Stomach (tissue), 9 donors: ENCODE measurements around the gene NEAT1. TPM values are rescaled to one million over a fixed set of nuclear protein-coding genes. Genes with fewer than 3 reads are reported as not detected.

Source experiments
- DNase-seq, 2 donors: peaks; one replicate each; pipeline versions ENCODE4 v3.0.0 to v3.0.0-alpha.2; 2013 to 2019
- H3K27ac ChIP-seq, 5 donors: fragments of 200-600 bp in 4 of 5; sonication (generic) in 4 of 5; one replicate each; pipeline ENCODE4 v1.5.1; 2013 to 2019; ENCODE audit warnings: mild to moderate bottlenecking in 1 of 5, moderate library complexity in 1 of 5
- H3K27me3 ChIP-seq, 3 donors: fragments of 200-600 bp; sonication (generic); one replicate each; pipeline ENCODE4 v1.5.1; 2017 to 2019; ENCODE audit warnings: mixed run types in 1 of 3
- H3K36me3 ChIP-seq, 4 donors: fragments of 200-600 bp; sonication (generic); 1 replicate in 3 of 4; 2 replicates in 1 of 4; pipeline ENCODE4 v1.5.1; 2016 to 2019
- H3K4me1 ChIP-seq, 4 donors: fragments of 200-600 bp; sonication (generic); one replicate each; pipeline ENCODE4 v1.5.1; 2016 to 2019
- H3K4me3 ChIP-seq, 4 donors: fragments of 200-600 bp; sonication (generic) in 3 of 4; one replicate each; pipeline ENCODE4 v1.5.1; 2016 to 2019; ENCODE audit warnings: mild to moderate bottlenecking in 1 of 4
- H3K9me3 ChIP-seq, 4 donors: fragments of 200-600 bp; sonication (generic); one replicate each; pipeline ENCODE4 v1.5.1; 2016 to 2019
- EP300 ChIP-seq: sonication (generic); formaldehyde crosslinking; IDR thresholded peaks from one replicate; pipeline ENCODE4 v1.6.1; 2017; ENCODE audit warnings: antibody characterized with exemption
- POLR2A ChIP-seq, 4 donors: fragments of 450-650 bp; IDR thresholded peaks; one replicate each; pipeline ENCODE4 v1.6.1; 2016; ENCODE audit warnings: antibody characterized with exemption in 4 of 4, control low read depth in 2 of 4, mild to moderate bottlenecking in 1 of 4, moderate library complexity in 1 of 4
- POLR2AphosphoS5 ChIP-seq, 3 donors: sonication (generic); formaldehyde crosslinking; IDR thresholded peaks; one replicate each; pipeline ENCODE4 v1.6.1; 2016; ENCODE audit warnings: antibody characterized with exemption in 3 of 3
- WGBS, 5 donors: extraction: QIAGEN DNeasy Blood & Tissue Kit in 3 of 5; methylation state at CpG; one replicate each; pipeline versions ENCODE4 v1.1.5 to v1.1.7; 2013 to 2018; 5-methylcytosine and 5-hydroxymethylcytosine counted together
- intact Hi-C: fragments of 100-400 bp; cut with DNase I; formaldehyde crosslinking; loops from one replicate; pipeline ENCODE4 v1.15.1; 2023; ENCODE audit warnings: low total_unique reads
- polyA plus RNA-seq, 3 donors: library from polyadenylated mRNA; stranded (reverse); fragments of 200-250 nt; gene quantifications; one replicate each; pipeline ENCODE4 v1.2.3, GENCODE V29; 2013
- total RNA-seq, 5 donors: library from RNA; depleted of rRNA; stranded (reverse); fragments of >200 nt; gene quantifications; one replicate each; pipeline versions ENCODE4 v1.1.0 to v1.2.3, GENCODE V29; 2014 to 2016
- TF ChIP-seq, protein P1 (sequence below), 7 experiments: fragments of 450-650 bp in 4 of 7; fragments of 200-600 bp in 3 of 7; sonication (generic) in 3 of 7; IDR thresholded peaks; one replicate each; pipeline ENCODE4 v1.5.1; 2016 to 2019; ENCODE audit warnings: antibody characterized with exemption in 7 of 7, control low read depth in 2 of 7, mild to moderate bottlenecking in 1 of 7
- donor health status: healthy with polysubstance abuse.
- donor health status: Bipolar disorder and iron deficiency.
- donor health status: healthy.

The NEAT1 gene
- total and polyA plus RNA-seq, 8 donors = 131 to 2,124 (median 707) TPM

DNA sequence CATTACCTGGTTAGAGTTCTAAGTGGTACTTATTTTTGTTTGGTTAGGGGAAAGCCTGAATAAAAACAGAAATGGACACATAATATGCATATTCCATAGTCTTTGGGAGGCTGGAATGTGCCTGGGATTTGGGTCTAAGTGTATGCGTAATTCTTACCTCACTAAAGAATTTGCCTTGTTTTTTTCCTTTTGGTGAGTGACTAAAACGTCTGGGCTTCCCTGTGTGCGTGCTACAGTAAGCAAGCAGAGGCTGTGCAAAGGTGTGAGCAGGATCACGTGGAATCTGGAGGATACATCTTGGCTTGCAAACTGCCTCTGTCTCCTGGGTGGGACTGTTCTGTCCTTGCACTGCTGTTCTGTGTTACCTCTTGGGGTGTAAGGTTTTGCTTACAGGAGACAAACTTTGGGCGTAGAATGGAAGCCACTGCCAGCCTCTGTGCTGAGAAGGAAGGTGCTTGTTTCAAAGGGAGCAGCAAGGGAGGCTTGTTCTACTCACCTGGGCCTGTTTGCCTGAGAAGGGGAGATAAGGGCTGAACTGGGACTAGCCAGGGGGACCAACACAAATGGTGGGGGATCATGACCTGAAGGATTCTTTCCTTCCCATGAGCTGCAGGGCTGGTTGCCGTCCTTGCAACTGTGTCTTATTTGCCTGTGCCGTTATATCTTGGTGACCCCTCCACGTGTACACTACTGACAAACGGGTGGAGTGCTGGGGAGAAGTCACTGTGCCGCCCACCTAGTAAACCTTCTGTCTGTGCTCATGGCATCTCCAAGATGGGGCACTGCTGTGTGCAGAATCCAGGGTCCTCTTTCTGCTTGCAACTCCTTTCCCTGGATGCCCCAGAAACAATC lies 4.5 kb downstream of the NEAT1 start:
- peak; percentile 75 to 80 for DNase-seq
- TF ChIP-seq EP300 (no peak), POLR2A (IDR thresholded peaks at IDR 0.05) (peak in 2 of 4 donors; percentile 65 to 78), POLR2AphosphoS5 (IDR thresholded peaks at IDR 0.05) (peak; percentile 12 to 98 (median 85))
- TF ChIP-seq, protein P1, sequence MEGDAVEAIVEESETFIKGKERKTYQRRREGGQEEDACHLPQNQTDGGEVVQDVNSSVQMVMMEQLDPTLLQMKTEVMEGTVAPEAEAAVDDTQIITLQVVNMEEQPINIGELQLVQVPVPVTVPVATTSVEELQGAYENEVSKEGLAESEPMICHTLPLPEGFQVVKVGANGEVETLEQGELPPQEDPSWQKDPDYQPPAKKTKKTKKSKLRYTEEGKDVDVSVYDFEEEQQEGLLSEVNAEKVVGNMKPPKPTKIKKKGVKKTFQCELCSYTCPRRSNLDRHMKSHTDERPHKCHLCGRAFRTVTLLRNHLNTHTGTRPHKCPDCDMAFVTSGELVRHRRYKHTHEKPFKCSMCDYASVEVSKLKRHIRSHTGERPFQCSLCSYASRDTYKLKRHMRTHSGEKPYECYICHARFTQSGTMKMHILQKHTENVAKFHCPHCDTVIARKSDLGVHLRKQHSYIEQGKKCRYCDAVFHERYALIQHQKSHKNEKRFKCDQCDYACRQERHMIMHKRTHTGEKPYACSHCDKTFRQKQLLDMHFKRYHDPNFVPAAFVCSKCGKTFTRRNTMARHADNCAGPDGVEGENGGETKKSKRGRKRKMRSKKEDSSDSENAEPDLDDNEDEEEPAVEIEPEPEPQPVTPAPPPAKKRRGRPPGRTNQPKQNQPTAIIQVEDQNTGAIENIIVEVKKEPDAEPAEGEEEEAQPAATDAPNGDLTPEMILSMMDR (IDR thresholded peaks at IDR 0.05) = no peak
- peak overlapping the region; percentile 81 to 92 (median 86) for H3K4me3 ChIP-seq
- 3 to 16% (median 7%) methylated on average over 10 of the region's 10 CpGs for WGBS, 5 donors
- H3K9me3 ChIP-seq = no peaks in the 10 kb centered on the region
- peaks cover 29 to 59% (median 48%) of the 10 kb centered on the region in 4 donors for H3K4me1 ChIP-seq
- intact Hi-C loops = loop anchor here (5.0 kb wide), 1 partner anchor 75 kb away; no protein-coding TSS in a partner anchor
- no peaks in the 10 kb centered on the region for H3K27me3 ChIP-seq
- H3K36me3 ChIP-seq = peaks cover 18 to 49% (median 21%) of the 10 kb centered on the region in 4 donors
- H3K27ac ChIP-seq = peak overlapping the region; percentile 93 to 100 (median 99)

DNA sequence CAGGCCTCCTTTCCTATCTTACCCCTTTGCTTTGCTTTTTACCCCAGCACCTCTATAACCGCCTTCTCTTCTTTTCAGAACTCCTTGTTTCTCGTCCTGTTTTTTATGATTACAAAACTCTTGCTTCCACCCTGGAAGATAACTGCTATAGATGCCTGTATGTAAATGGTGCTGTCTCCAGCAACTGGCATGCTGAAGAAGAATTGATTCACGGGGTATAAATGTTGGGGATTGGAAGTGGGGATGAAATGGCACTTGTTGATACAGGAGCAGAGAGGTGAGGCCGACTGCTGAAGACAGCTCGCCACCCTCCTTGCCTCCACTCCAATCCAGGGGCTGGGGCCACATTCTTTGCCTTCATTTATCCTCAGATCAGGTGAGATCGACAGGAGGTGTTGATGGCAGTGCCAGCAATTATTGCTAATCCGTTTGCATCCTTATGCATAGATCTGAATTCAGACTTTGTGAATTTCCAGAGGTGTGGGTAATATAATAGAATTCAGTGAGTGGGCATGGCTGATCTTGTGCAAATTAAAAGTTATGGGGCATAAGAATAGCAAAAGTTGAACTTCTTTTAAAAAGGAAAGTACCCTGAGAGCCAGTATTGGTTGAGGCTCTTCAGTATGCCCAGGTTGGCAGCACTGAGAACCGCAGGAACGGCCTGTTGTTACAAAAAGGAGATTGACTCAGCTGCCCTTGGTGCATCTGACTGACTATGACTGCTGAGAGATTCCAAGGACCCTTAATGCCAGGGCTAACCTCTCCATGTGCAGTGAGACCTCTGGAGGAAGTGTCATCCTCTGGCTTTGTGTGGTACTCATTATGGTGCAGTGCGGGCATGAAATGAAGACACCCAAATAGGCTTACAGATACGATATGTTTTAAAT lies 5.3 kb downstream of the NEAT1 start:
- no peaks in the 10 kb centered on the region for H3K9me3 ChIP-seq
- peak overlapping the region; percentile 93 to 100 (median 99) for H3K27ac ChIP-seq
- DNase-seq = peak; percentile 64
- intact Hi-C loops = loop anchor here (5.0 kb wide), 1 partner anchor 74 kb away; no protein-coding TSS in a partner anchor
- peaks cover 18 to 49% (median 26%) of the 10 kb centered on the region in 4 donors for H3K36me3 ChIP-seq
- peaks cover 32 to 68% (median 53%) of the 10 kb centered on the region in 4 donors for H3K4me1 ChIP-seq
- 11 to 24% (median 12%) methylated on average over 11 of the region's 11 CpGs for WGBS, 5 donors
- H3K27me3 ChIP-seq = no peaks in the 10 kb centered on the region
- H3K4me3 ChIP-seq = peak overlapping the region; percentile 81 to 92 (median 86)
- TF ChIP-seq EP300 = no peak
- TF ChIP-seq POLR2A (IDR thresholded peaks at IDR 0.05) = peak in 2 of 4 donors; percentile 7 to 66
- TF ChIP-seq POLR2AphosphoS5 (IDR thresholded peaks at IDR 0.05) = peak; percentile 42 to 99 (median 95)
- TF ChIP-seq, protein P1 (IDR thresholded peaks at IDR 0.05) = no peak

DNA sequence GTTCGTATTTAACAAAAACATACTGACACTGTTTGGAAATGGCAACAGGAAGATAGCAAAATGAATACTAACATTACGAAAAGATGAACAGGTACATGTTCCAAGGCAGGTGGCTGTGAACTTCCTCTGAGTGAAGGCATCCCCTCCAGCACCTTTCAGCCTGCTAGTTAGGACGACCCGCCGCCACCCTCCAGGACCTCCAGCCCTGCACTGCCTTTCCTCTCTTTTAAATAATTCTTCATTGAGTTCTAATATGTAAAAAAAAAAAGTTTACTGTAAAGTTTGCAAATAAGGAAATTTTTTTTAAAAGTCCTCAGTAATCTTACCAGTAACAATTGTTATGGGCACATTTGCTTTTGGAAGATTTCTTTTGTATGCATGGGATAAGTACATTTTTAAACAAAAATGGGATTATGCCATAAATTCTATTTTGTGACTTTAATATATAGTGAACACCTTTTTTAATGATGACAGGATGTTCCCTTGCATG lies 6.0 kb downstream of the NEAT1 start:
- Histone ChIP-seq H3K27me3 (no peaks in the 10 kb centered on the region), H3K9me3 (no peaks in the 10 kb centered on the region), H3K36me3 (peaks cover 18 to 46% (median 31%) of the 10 kb centered on the region in 4 donors), H3K4me1 (peaks cover 36 to 75% (median 57%) of the 10 kb centered on the region in 4 donors), H3K27ac (peak overlapping the region; percentile 88 to 100 (median 99)), H3K4me3 (peak overlapping the region; percentile 81 to 92 (median 86))
- peak in 2 of 3 donors; percentile 69 to 87 for TF ChIP-seq POLR2AphosphoS5 (IDR thresholded peaks at IDR 0.05)
- TF ChIP-seq, protein P1 (IDR thresholded peaks at IDR 0.05) = no peak
- intact Hi-C loops = loop anchor here (5.0 kb wide), 1 partner anchor 74 kb away; no protein-coding TSS in a partner anchor
- WGBS, 5 donors = 16 to 38% (median 26%) methylated on average over 5 of the region's 5 CpGs
- DNase-seq = peak; percentile 51 to 65
